T-helper 2 cell treated with Interferon-gamma antibody and Interleukin-4, amounts not matched to agents 100 ng/mL and 5 ng/mL, for 36 hours (primary cell): Measurements from ENCODE around the gene APOL2. TPM values are rescaled to one million over a fixed set of nuclear protein-coding genes. Genes with fewer than 3 reads are reported as not detected.
"Not testable (repeated sequence)": the region's sequence is repeated elsewhere in the genome, so short reads cannot be mapped to it uniquely, and the experiment has no call there.

ENCODE experiments used
- intact Hi-C: fragments of 100-400 bp; cut with micrococcal nuclease; formaldehyde crosslinking; loops from one replicate; pipeline ENCODE4 v1.15.1; 2023
- total RNA-seq: library from RNA; stranded (reverse); gene quantifications from 2 replicates; pipeline ENCODE4 v1.2.3, GENCODE V29; 2022

Gene APOL2
- total RNA-seq, 1 donor from 2014 or later: 89.9 TPM

- intact Hi-C loops: no loop called here
Measured at GRCh38 chr22:36201630-36202319, 37.6 kb downstream of the APOL2 start, which contains the start of gene APOL4. APOL4 (minus strand) TSS chr22:36201809; CDS start chr22:36201734, 75 bp downstream.

DNA sequence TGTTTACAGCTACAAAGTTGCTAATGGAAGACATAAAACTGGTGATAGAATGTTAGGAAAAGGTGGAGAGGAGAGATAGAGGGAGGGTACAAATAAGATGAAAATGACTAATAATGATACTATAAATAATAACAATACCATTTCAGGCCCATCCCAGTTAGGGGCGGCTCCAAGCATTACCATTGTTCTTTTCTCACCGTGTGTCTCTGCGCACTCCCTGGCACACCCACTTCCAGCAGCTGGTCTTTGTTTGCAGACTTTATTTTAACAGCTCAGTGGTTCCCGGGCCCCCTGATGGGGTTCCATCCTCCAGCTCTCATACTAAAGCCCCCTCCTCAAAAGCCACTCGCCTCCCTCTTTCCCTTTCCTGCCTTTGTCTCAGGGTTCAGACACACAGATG lies 38.3 kb downstream of the APOL2 start:
- intact Hi-C loops: not testable (repeated sequence)

GRCh38 chr22:36199001-36199551 lies 40.3 kb downstream of the APOL2 start:
- intact Hi-C loops: no loop called here

DNA sequence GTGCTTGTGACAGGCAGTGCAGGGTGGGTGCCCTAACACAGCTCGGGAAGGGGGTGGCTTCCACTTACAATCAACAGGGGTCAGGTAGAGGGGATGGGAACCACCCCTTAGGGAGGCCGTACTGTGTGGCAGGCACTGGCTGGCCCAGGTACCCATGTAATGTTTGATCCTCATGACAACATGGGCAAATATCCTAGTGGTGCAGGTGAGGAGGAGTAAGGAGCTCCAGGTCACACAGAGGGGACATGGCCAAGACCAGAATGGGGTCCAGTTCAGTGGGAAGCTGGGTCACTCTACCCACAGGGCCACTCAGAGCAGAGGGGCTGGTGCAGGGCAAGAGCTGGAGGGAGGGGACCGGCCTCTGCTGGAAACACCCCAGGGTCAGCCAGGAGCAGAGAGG lies 40.8 kb downstream of the APOL2 start:
- intact Hi-C loops: no loop called here

- intact Hi-C loops: no loop called here
Measured at GRCh38 chr22:36197514-36198146, 41.7 kb downstream of the APOL2 start.

GRCh38 chr22:36197065-36197440 lies 42.3 kb downstream of the APOL2 start:
- intact Hi-C loops: no loop called here

DNA sequence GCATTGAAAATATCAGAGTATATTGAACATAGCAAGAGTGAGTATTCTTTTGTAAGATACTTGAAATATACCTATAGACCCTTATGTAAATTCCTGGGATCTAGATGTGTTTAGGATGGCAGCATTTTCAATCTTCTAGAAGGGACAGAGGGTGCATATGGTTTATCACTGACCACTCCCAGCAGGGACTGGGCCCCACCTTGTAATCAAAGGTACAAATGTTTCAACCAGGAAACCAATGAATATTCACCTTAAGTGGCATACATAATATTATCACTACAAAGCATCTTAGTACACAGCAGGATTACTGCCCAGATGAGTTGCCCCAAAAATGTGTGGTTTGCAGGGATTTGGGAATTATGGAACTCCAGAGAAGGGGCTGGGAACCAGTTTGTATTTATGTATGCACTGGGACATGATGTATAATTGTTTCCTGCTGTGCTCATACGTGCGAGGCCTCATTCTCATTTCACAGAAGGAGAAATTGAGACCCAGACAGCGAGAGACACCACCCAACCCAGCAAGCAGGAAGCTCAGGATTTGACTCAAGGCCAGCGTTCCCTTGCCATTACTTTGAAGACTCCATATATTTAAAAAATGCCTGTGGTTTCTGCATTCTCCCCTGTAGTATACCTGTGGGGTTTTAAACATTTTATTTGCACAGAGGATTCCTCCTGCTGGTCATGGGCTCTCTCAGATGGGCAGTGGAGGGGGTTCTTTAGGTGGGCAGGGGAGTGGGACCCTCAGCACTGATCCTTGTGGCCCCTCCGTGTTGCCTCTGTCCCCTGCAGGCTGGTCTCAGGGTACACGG lies 42.9 kb downstream of the APOL2 start:
- intact Hi-C loops: no loop called here

- intact Hi-C loops: loop anchor here (2.0 kb wide), 1 partner anchor 82 kb away; no protein-coding TSS in a partner anchor
Measured at GRCh38 chr22:36194971-36195370, 44.4 kb downstream of the APOL2 start.

DNA sequence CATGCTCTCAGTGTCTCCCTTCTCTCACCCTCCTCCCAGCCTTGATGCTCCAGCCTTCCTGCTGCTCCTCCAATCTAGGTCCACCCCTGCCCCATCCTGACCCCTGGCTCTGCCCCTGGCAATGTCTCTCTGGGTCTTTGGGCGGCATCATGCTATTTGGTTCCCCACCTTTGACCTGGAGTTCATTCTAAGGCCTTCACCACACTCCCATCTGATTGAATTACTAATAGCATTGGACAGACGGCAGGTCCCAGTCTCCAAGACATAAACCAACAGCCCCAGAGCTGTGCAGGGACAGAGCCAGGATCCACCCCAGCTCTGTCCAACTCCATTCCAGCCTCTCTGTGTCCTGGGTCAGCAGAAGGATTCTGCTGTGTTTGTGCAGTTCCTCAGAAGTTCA lies 44.9 kb downstream of the APOL2 start:
- intact Hi-C loops: loop anchor here (2.0 kb wide), 1 partner anchor 82 kb away; no protein-coding TSS in a partner anchor

- intact Hi-C loops: no loop called here
Measured at GRCh38 chr22:36193577-36193976, 45.8 kb downstream of the APOL2 start.

GRCh38 chr22:36193171-36193570 lies 46.2 kb downstream of the APOL2 start:
- intact Hi-C loops: no loop called here

- intact Hi-C loops: no loop called here
Measured at GRCh38 chr22:36192542-36192941, 46.8 kb downstream of the APOL2 start.

GRCh38 chr22:36191106-36191836 lies 48.1 kb downstream of the APOL2 start:
- intact Hi-C loops: no loop called here

DNA sequence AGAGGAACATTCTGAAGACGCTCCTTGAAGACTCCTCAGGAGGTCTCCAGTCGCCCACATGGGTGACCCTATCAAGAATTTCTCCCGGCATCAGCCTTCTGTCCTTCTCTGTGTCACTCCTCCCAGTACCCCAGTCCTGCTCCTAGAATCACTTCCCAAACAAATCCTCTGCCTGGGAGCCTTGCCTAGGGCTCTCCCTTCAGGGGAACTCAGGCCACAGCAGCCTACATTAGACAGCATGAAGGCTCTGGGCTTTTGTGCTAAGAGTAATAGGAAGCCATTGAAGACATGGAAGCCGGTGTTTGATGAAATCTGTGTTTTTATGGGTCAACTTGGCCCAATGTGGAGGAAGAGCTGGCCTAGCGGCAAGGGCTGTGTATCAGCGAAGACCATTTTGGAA lies 51.5 kb downstream of the APOL2 start:
- intact Hi-C loops: not testable (repeated sequence)

DNA sequence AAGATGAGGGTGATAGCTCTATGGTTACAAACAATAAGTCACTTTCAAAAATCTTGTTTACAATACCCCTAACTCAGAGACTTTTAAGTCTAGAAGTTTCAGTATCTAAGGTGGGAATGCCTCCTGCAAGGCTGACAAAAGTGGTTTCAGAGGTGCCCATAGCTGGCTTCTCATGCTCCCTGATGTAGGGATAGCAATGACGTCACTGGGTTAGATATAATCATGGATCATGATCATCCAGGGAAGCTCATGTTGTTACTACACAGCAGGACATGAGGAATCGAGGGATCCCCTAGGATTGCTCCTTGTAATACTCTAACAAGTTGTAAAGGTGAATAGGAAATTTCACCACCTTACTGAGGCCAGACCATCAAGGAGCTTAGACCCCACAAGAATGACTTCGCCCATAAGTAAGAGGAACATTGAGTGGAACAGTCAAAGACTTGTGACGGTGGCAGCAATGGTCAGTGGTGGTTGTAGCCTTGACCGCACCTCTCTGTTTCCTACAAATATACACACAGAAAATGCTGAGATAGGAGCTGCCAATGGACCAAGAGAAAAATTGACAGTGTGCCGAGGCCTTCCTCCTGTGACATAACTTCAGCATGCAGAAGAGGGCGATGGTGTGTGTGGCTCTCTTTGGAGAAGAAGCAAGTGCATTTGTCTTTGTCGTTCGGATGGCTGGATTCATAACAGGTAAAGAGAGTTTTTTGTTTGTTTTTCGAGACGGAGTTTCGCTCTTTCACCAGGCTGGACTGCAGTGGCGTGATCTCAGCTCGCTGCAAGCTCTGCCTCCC lies 53.3 kb downstream of the APOL2 start:
- intact Hi-C loops: no loop called here

GRCh38 chr22:36184433-36185025 lies 54.8 kb downstream of the APOL2 start:
- intact Hi-C loops: no loop called here

GRCh38 chr22:36183446-36183845 lies 55.9 kb downstream of the APOL2 start:
- intact Hi-C loops: no loop called here

GRCh38 chr22:36182857-36183256 lies 56.5 kb downstream of the APOL2 start:
- intact Hi-C loops: no loop called here

DNA sequence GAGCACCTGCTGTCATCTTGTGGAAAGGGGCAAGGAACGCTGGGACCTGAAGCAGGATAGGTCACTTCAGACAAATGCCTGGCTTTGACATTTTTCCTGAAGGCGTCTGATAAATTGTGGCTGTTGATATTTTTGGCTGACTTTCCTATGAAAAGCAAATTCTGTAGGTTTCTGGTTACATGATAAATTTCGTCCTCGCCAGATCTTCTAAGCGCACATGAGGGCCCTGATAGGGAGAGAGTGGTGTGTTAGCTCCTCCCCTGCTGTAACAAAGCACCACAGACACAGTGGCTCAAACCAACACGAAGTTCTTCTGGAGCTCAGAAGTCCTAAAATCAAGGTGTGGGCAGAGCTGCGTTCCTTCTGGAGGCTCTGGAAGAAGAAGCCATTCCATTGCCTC lies 57.3 kb downstream of the APOL2 start:
- intact Hi-C loops: no loop called here

GRCh38 chr22:36180928-36181327 lies 58.4 kb downstream of the APOL2 start:
- intact Hi-C loops: loop anchor here (1.0 to 2.0 kb wide), 2 partner anchors 36 to 115 kb away; no protein-coding TSS in a partner anchor
